Left renal cortex interstitium (tissue), 4 donors: ENCODE results near the gene LHX1. TPM values are rescaled to one million over a fixed set of nuclear protein-coding genes. Genes with fewer than 3 reads are reported as not detected.

Experiments
- DNase-seq, 4 donors: peaks; one replicate each; pipeline ENCODE4 v3.0.0-alpha.2; 2013; ENCODE audit warnings: low read depth in 4 of 4, low spot score in 2 of 4, missing footprints in 1 of 4
- polyA plus RNA-seq, 4 donors: library from polyadenylated mRNA; unstranded; fragments of 120-200 nt; gene quantifications; one replicate each; pipeline ENCODE4 v1.2.1, GENCODE V29; 2013; ENCODE audit not compliant: insufficient read length in 4 of 4

The LHX1 gene
- 100 to 1,000 TPM in 2 of 4 donors, 10 to 100 TPM in 2; 68.9 to 159 (median 106) TPM for polyA plus RNA-seq

GRCh38 chr17:36937001-36937958 is at the start of gene LHX1:
LHX1 (plus strand) TSS chr17:36937475; CDS start chr17:36938198, 723 bp downstream.
- no peak for DNase-seq

GRCh38 chr17:36888236-36888951 is 48.9 kb upstream of the LHX1 start:
- DNase-seq: no peak

- DNase-seq: no peak
Measured at GRCh38 chr17:36889770-36890349, 47.4 kb upstream of the LHX1 start.

- no peak for DNase-seq
Measured at GRCh38 chr17:36890398-36891168, 46.7 kb upstream of the LHX1 start.

GRCh38 chr17:36892112-36892838 is 45.0 kb upstream of the LHX1 start:
- DNase-seq: no peak

- no peak for DNase-seq
Measured at GRCh38 chr17:36894177-36894576, 43.1 kb upstream of the LHX1 start.

GRCh38 chr17:36894925-36895324 is 42.4 kb upstream of the LHX1 start:
- no peak for DNase-seq

GRCh38 chr17:36899250-36900159 is 37.8 kb upstream of the LHX1 start:
- no peak for DNase-seq

GRCh38 chr17:36900160-36900512 is 37.1 kb upstream of the LHX1 start:
- DNase-seq: no peak

- peak in 1 of 4 donors; percentile 54 for DNase-seq
Measured at GRCh38 chr17:36901506-36901905, 35.8 kb upstream of the LHX1 start.

- no peak for DNase-seq
Measured at GRCh38 chr17:36907407-36907806, 29.9 kb upstream of the LHX1 start.

- no peak for DNase-seq
Measured at GRCh38 chr17:36910513-36910912, 26.8 kb upstream of the LHX1 start.

GRCh38 chr17:36911001-36911400 is 26.3 kb upstream of the LHX1 start:
- no peak for DNase-seq

- no peak for DNase-seq
Measured at GRCh38 chr17:36913132-36913531, 24.1 kb upstream of the LHX1 start.

- no peak for DNase-seq
Measured at GRCh38 chr17:36918211-36918691, 19.0 kb upstream of the LHX1 start.

- DNase-seq: no peak
Measured at GRCh38 chr17:36919407-36919968, 17.8 kb upstream of the LHX1 start.

GRCh38 chr17:36920032-36921005 is 17.0 kb upstream of the LHX1 start:
- DNase-seq: no peak
